GM18499 (cell line): ENCODE data around the gene PRSS53.
"Not testable (repeated sequence)": the region's sequence is repeated elsewhere in the genome, so short reads cannot be mapped to it uniquely, and the experiment has no call there.

ENCODE experiments used
- ATAC-seq: cut with Tn5 transposase; IDR thresholded peaks from one replicate; pipeline ENCODE4 v1.9.1; 2021; ENCODE audit warnings: moderate number of reproducible peaks; ENCODE audit not compliant: insufficient read depth, unreplicated experiment

The PRSS53 gene

GRCh38 chr16:31088459-31089183, at the start of gene PRSS53:
Gene PRSS53 (minus strand): TSS chr16:31088943. CDS start chr16:31088809, 134 bp downstream.
- ATAC-seq, result no peak

DNA sequence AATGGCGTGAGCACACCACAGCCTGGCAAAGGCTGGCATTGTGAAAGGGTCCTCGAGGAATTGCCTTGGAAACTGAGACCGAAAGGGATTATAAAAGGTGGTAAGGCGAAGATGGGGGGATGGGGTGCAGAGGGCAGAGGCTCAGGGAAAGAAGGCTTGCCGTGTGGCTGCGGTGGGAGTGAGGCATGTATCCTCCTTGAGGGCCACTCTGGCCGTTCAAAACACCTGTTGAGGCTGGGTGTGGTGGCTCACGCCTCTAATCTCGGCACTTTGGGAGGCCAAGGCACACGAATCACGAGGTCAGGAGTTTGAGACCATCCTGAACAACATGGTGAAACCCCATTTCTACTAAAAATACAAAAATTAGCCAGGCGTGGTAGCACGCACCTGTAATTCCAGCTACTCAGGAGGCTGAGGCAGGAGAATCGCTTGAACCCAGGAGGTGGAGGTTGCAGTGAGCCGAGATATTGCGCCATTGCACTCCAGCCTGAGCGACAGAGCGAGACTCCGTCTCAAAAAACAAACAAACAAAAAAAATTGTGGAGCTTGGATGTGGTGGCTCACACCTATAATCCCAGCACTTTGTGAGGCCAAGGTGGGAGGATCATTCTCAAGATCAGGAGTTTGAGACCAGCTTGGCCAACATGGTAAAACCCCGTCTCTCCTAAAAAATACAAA, 48.2 kb upstream of the PRSS53 start:
- ATAC-seq, result not testable (repeated sequence)

DNA sequence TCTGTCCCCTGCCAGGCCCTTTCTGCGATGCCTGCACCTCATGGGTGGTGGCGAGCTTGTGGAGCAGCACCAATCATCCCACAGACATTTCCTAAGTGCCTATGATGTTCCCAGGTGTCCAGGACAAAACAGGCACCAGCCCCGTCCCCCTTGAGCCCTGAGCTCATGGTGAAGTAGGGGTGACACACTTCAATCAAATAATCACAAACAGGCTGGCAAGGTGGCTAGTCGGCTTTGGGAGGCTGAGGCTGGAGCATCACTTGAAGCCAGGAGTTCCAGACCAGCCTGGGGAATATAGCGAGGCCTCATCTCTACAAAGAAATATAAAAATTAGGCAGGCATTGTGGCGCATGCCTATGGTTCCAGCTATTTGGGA, 47.5 kb upstream of the PRSS53 start:
- ATAC-seq, result no peak

- ATAC-seq, result no peak
These were observed 47.0 kb upstream of the PRSS53 start, which contains the start of gene PRSS8 for GRCh38 chr16:31135535-31136286. Gene PRSS8 (minus strand): TSS chr16:31135727. CDS start chr16:31135498, 229 bp downstream.

GRCh38 chr16:31134625-31135534, 46.1 kb upstream of the PRSS53 start:
- no peak for ATAC-seq

GRCh38 chr16:31134091-31134571, 45.4 kb upstream of the PRSS53 start:
- ATAC-seq, result no peak

DNA sequence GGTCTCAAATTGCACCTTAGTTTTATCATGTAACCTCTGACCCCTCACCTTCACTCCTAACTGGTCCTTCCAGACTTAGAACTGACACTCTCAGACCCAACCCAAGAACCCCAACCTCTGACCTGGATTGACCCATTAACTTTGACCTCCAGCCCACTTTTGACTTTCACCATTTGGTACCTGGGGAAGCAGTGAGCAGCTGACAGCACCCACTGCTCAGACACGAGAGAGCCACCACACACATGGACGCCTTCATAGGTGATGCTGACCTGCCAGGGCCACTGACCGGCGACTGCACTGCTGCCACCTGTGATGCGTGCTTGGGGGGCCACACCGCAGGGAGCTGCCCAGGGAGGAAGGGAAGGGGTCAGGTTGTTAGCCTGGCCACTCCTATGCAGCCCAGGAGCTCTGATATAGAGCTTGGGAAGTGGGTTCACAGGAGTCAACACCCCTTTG, 44.3 kb upstream of the PRSS53 start:
- no peak for ATAC-seq

- no peak for ATAC-seq
These were observed 43.7 kb upstream of the PRSS53 start for GRCh38 chr16:31132303-31132979.

- no peak for ATAC-seq
These were observed 43.1 kb upstream of the PRSS53 start for GRCh38 chr16:31131841-31132271.

GRCh38 chr16:31131416-31131815, 42.7 kb upstream of the PRSS53 start:
- ATAC-seq, result no peak

DNA sequence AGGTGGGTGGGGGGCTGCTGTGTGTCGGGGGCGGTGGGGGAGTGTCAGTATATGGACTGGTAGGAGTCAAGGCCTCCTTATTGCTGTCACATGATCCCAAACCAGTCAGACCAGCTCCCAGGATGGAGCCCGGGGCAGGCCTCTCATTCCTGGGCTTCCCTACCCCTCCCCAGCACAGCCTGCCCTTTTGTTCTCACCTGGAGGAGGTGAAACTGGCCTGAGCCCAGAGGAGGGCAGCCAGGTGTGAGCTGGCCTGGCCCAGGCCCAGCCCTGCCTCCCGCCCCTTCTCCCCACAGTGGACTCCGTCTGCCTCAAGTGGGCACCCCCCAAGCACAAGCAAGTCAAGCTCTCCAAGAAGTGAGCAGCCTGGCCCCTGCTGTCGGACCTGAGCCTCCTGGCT, 42.2 kb upstream of the PRSS53 start:
- ATAC-seq, result no peak

GRCh38 chr16:31130336-31130891, 41.7 kb upstream of the PRSS53 start:
- no peak for ATAC-seq

DNA sequence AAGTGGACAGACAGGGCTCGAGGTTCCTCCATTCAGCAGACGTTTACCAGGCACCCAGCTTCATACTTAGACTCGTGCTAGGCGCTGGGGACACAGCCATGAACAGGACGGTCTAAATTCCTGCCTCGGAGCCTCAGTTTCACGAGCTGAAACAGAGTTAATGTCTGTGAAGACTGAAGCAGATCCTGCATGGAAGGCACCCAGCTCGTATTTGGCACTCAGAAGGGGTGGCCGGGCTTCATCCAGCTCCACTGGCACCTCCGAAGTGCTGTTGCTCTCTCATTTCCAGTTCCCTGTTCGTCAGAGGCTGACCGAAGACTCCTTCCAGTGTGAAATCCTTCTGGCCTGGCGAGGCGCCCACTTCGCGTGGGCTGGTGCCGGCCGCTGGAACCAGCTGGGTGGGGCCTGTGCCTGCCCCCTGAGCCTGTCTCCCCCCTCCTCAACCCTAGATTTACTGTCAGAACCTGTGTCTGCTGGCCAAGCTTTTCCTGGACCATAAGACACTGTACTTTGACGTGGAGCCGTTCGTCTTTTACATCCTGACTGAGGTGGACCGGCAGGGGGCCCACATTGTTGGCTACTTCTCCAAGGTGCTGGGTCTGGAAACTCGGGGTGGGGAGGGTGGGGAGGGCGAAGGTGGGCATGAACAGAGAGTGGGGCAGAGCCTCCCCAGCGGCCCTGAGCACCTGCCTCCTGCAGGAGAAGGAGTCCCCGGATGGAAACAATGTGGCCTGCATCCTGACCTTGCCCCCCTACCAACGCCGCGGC, 41.0 kb upstream of the PRSS53 start:
- no peak for ATAC-seq

DNA sequence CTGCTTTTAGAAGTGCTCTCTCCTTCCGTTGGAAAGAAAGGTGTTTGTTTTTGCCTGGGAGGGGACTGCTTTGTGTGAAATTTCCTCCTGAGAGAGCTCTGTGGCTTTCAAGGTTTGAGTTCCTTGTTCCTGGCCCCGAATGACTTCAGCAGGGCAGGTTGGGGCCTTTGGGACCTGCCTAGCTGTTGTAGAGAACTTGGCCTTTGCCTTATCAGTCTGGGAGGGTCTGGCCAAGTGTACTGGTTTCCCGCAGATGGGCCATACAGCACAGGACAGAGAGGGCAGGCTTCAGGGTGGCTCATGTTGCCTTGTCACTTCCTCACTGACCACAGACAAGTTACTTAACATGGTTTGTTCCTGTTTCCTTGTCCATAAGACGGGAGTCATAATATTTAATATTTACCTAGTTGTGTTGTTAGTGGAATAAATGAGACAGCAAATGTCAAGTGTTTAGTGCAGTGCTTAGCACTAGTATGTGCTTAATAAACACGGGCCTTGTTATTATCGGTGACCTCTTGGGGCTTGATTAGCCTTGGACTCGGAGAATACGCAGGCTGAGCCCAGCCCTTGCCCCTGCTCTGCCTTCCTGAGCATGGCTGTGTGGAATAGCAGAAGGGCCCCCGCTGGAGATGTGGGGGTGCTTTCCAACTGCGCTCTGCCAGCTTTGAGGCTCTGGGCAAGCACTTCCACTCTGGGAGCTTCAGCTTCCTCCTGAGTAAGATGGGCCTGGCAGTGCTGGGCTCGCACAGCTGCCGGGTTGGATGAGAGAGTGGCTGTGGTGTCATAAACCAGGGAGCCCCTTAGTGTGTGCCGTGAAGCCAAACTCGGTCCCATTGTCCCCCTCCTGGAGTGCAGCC, 40.2 kb upstream of the PRSS53 start:
- no peak for ATAC-seq

- no peak for ATAC-seq
These were observed 38.4 kb upstream of the PRSS53 start for GRCh38 chr16:31127182-31127581.

GRCh38 chr16:31125844-31126243, 37.1 kb upstream of the PRSS53 start:
- ATAC-seq, result no peak

GRCh38 chr16:31120129-31120528, 31.4 kb upstream of the PRSS53 start:
- no peak for ATAC-seq
